GM12878 (cell line): ENCODE data around the gene ARHGAP44. TPM values are rescaled to one million over a fixed set of nuclear protein-coding genes. Genes with fewer than 3 reads are reported as not detected.

Source experiments
- ATAC-seq: fragments of 200-7000 bp; cut with Tn5 transposase; 3 replicates; pipeline ENCODE4 v1.9.1; 2020; ENCODE audit warnings: mild to moderate bottlenecking, moderate library complexity
- BruUV-seq: library from RNA; stranded (reverse); fragments of 400-500 nt; replicated peaks from 2 replicates; lab custom pipeline; 2021; lab: Mats Ljungman, UMichigan
- CTCF ChIA-PET: fragments of 300-600 bp; sonication (Branson Sonifier 250); formaldehyde crosslinking; extraction: SDS; loops from one replicate; lab custom pipeline; 2021; ENCODE audit warnings: inconsistent platforms; lab: Yijun Ruan, JAX
- POLR2A ChIA-PET: fragments of 350-600 bp; formaldehyde crosslinking; extraction: SDS; loops from one replicate; lab custom pipeline; 2021; ENCODE audit warnings: inconsistent platforms; lab: Charles Lee
- RAD21 ChIA-PET: fragments of 300-600 bp; sonication (Branson Sonifier 250); formaldehyde crosslinking; loops from one replicate; lab custom pipeline; 2023; ENCODE audit warnings: antibody characterized with exemption; ENCODE audit not compliant: unreplicated experiment; lab: Charles Lee
- SMC1A ChIA-PET: fragments of 300-600 bp; sonication (Branson Sonifier 250); formaldehyde crosslinking; loops from one replicate; lab custom pipeline; 2023; ENCODE audit not compliant: unreplicated experiment, uncharacterized antibody; lab: Charles Lee
- DNase-seq: peaks from one replicate; pipeline ENCODE4 v3.0.0-alpha.2; 2011; ENCODE audit warnings: low read depth, low spot score
- FAIRE-seq: peaks from 3 replicates; lab custom pipeline; 2011; peaks lifted over from hg19 to GRCh38; lab: Jason Lieb, UNC
- H2AFZ ChIP-seq: 2 replicates; pipeline ENCODE4 v1.6.0; 2011; ENCODE audit warnings: low read depth, low read length, control low read depth; ENCODE audit not compliant: control insufficient read depth
- H3K27ac ChIP-seq: 2 replicates; pipeline ENCODE4 v1.5.1; 2011; ENCODE audit warnings: control low read depth; ENCODE audit not compliant: control insufficient read depth, insufficient read depth
- H3K27me3 ChIP-seq, 2 experiments: replicated peaks in 1 of 2; 2 replicates each; pipeline versions ENCODE4 v1.6.0 to v1.6.1; 2011; ENCODE audit warnings: low read length in 1 of 2; ENCODE audit not compliant: control insufficient read depth in 2 of 2, insufficient read depth in 2 of 2
- H3K36me3 ChIP-seq, 2 experiments: 2 replicates each; pipeline ENCODE4 v1.5.1; 2011; ENCODE audit warnings: low read length in 1 of 2; ENCODE audit not compliant: control insufficient read depth in 2 of 2, insufficient read depth in 2 of 2
- H3K4me1 ChIP-seq: 2 replicates; pipeline ENCODE4 v1.6.1; 2011; ENCODE audit warnings: mild to moderate bottlenecking, low read length, moderate library complexity, mixed read lengths; ENCODE audit not compliant: control insufficient read depth, insufficient read depth
- H3K4me2 ChIP-seq: 2 replicates; pipeline ENCODE4 v1.6.0; 2011; ENCODE audit warnings: control low read depth; ENCODE audit not compliant: control insufficient read depth, insufficient read depth
- H3K4me3 ChIP-seq: fragments of 200-600 bp; sonication (generic); 2 replicates; pipeline ENCODE4 v1.5.1; 2016
- H3K79me2 ChIP-seq: 2 replicates; pipeline ENCODE4 v1.6.0; 2011; ENCODE audit warnings: low read length; ENCODE audit not compliant: control insufficient read depth, insufficient read depth
- H3K9ac ChIP-seq: 2 replicates; pipeline ENCODE4 v1.8.0; 2011; ENCODE audit warnings: low read length, control low read depth, mixed read lengths; ENCODE audit not compliant: control insufficient read depth, insufficient read depth
- H3K9me3 ChIP-seq: replicated peaks from 3 replicates; pipeline ENCODE4 v1.5.1; 2011; ENCODE audit warnings: mild to moderate bottlenecking, low read length; ENCODE audit not compliant: control insufficient read depth, insufficient read depth
- H4K20me1 ChIP-seq: 2 replicates; pipeline ENCODE4 v1.6.0; 2011; ENCODE audit not compliant: control insufficient read depth, insufficient read depth
- BCL11A ChIP-seq: IDR thresholded peaks from 2 replicates; pipeline ENCODE4 v1.6.1; 2011; ENCODE audit warnings: low read depth, low read length
- BCLAF1 ChIP-seq: fragments of 450-650 bp; IDR thresholded peaks from 2 replicates; pipeline ENCODE4 v1.6.1; 2017; ENCODE audit warnings: antibody characterized with exemption, mild to moderate bottlenecking, moderate library complexity
- BMI1 ChIP-seq: fragments of 450-650 bp; IDR thresholded peaks from 2 replicates; pipeline ENCODE4 v1.6.1; 2016; ENCODE audit warnings: mild to moderate bottlenecking, moderate library complexity, borderline replicate concordance
- CBX3 ChIP-seq: fragments of 200-600 bp; sonication (generic); IDR thresholded peaks from 2 replicates; pipeline ENCODE4 v1.6.1; 2016; ENCODE audit warnings: low read depth, borderline replicate concordance
- CBX5 ChIP-seq: sonication (generic); IDR thresholded peaks from 2 replicates; pipeline ENCODE4 v1.6.1; 2016; ENCODE audit warnings: low read depth, moderate library complexity, mild to moderate bottlenecking, inconsistent platforms
- CEBPB ChIP-seq, 2 experiments: fragments of 150-350 bp in 1 of 2; IDR thresholded peaks; 2 replicates each; pipeline ENCODE4 v1.6.1; 2012 to 2014; ENCODE audit warnings: low read depth in 2 of 2, low read length in 2 of 2, borderline replicate concordance in 1 of 2, inconsistent platforms in 1 of 2
- CHD2 ChIP-seq: IDR thresholded peaks from 2 replicates; pipeline ENCODE4 v1.6.1; 2011; ENCODE audit warnings: low read depth, low read length, improper control_type of control experiment, borderline replicate concordance
- FOS ChIP-seq: IDR thresholded peaks from 3 replicates; pipeline ENCODE4 v1.6.1; 2011; ENCODE audit warnings: borderline replicate concordance; ENCODE audit not compliant: insufficient read length; ENCODE audit errors: extremely low read depth
- GATAD2B ChIP-seq: fragments of 450-650 bp; conservative IDR thresholded peaks from 2 replicates; pipeline ENCODE4 v1.6.1; 2017; ENCODE audit warnings: low read depth, mild to moderate bottlenecking, moderate library complexity
- IRF4 ChIP-seq: IDR thresholded peaks from 2 replicates; pipeline ENCODE4 v1.6.1; 2011; ENCODE audit warnings: low read depth, low read length
- NFYB ChIP-seq: IDR thresholded peaks from 2 replicates; pipeline ENCODE4 v1.6.1; 2011; ENCODE audit warnings: low read depth, mild to moderate bottlenecking, low read length, improper control_type of control experiment, moderate library complexity; ENCODE audit not compliant: insufficient read depth
- NRF1 ChIP-seq: conservative IDR thresholded peaks from 2 replicates; pipeline ENCODE4 v1.6.1; 2011; ENCODE audit warnings: mild to moderate bottlenecking, low read depth, low read length, improper control_type of control experiment
- PAX8 ChIP-seq: fragments of 450-650 bp; IDR thresholded peaks from 2 replicates; pipeline ENCODE4 v1.6.1; 2017; ENCODE audit warnings: mild to moderate bottlenecking, moderate library complexity
- PRDM15 ChIP-seq: fragments of 450-650 bp; formaldehyde crosslinking; IDR thresholded peaks from 2 replicates; pipeline ENCODE4 v1.4.0; 2020; ENCODE audit warnings: mild to moderate bottlenecking, moderate library complexity
- RAD21 ChIP-seq: IDR thresholded peaks from 2 replicates; pipeline ENCODE4 v1.6.1; 2011; ENCODE audit warnings: mild to moderate bottlenecking, low read depth, low read length, moderate library complexity; ENCODE audit not compliant: insufficient read depth
- RELA ChIP-seq: fragments of 450-650 bp; IDR thresholded peaks from 2 replicates; pipeline ENCODE4 v1.8.0; 2014; ENCODE audit warnings: borderline replicate concordance; ENCODE audit not compliant: partially characterized antibody
- STAT3 ChIP-seq: IDR thresholded peaks from 2 replicates; pipeline ENCODE4 v1.6.1; 2011; ENCODE audit warnings: low read depth, low read length, improper control_type of control experiment
- SUPT20H ChIP-seq: IDR thresholded peaks from 2 replicates; pipeline ENCODE4 v1.6.1; 2011; ENCODE audit warnings: low read depth, mild to moderate bottlenecking, low read length, moderate library complexity, borderline replicate concordance; ENCODE audit not compliant: control insufficient read depth
- TCF12 ChIP-seq: IDR thresholded peaks from 2 replicates; pipeline ENCODE4 v1.6.1; 2011; ENCODE audit warnings: low read depth, mild to moderate bottlenecking, low read length
- WGBS: methylation state at CpG from one replicate; pipeline ENCODE4 v1.1.6; 2016; ENCODE audit warnings: low lambda C conversion rate; ENCODE audit not compliant: insufficient replicate concordance, insufficient coverage; ENCODE audit errors: missing lambda C conversion rate; 5-methylcytosine and 5-hydroxymethylcytosine counted together
- in situ Hi-C: fragments of 300-500 bp; cut with MboI; formaldehyde crosslinking; loops from 9 replicates; pipeline ENCODE4 v1.14.3; 2018; ENCODE audit warnings: mixed read lengths
- intact Hi-C: fragments of 100-400 bp; cut with micrococcal nuclease; formaldehyde crosslinking; loops from one replicate; pipeline ENCODE4 v1.14.2; 2022; ENCODE audit not compliant: unreplicated experiment
- polyA plus RNA-seq, 11 experiments: library from polyadenylated mRNA; depleted of rRNA in 4 of 11; unstranded in 6 of 11; stranded (reverse) in 5 of 11; fragments of >200 nt; fragmentation: Nextera tagmentation in 4 of 11; fragmentation: Illumina TruSeq in 1 of 11; extraction: Ambion mirVana in 4 of 11; extraction: Trizol in 1 of 11; gene quantifications; 1 replicate in 1 of 11; 2 replicates in 10 of 11; pipeline versions ENCODE4 v1.2.1 to v1.2.3, GENCODE V29; 2011 to 2016; ENCODE audit warnings: inconsistent platforms in 2 of 11, missing spikeins in 2 of 11, low read depth in 1 of 11
- total RNA-seq, 4 experiments: library from RNA; depleted of rRNA in 3 of 4; stranded (reverse); fragments of >200 nt in 3 of 4; fragmentation: Illumina TruSeq in 1 of 4; extraction: Trizol in 1 of 4; gene quantifications; 2 replicates each; pipeline versions ENCODE4 v1.2.1 to v1.2.3, GENCODE V29; 2013 to 2021

ARHGAP44 gene
- total and polyA plus RNA-seq, 10 of the 15 experiments (the other 5 are each of a cell fraction or from before 2014, with no cell fraction given): 0.11 to 1.2 (median 0.48) TPM

- H3K9ac ChIP-seq: no peak overlapping the region
- in situ Hi-C loops: no loop called here
These were observed 170.1 kb downstream of the ARHGAP44 start for GRCh38 chr17:12959441-12959840.

More at GRCh38 chr17:12959441-12959840, 170.1 kb downstream of the ARHGAP44 start:
- FAIRE-seq (no peak), ATAC-seq (no peak), DNase-seq (no peak)
- ChIA-PET POLR2A (no interaction called here), CTCF (no interaction called here), RAD21 (no interaction called here), SMC1A (no interaction called here)
- Histone ChIP-seq H3K27me3 (no peaks in the 10 kb centered on the region), H3K27ac (no peak overlapping the region), H3K36me3 (no peaks in the 10 kb centered on the region; a peak in 1 of 4 replicates), H3K79me2 (no peaks in the 10 kb centered on the region), H4K20me1 (no peaks in the 10 kb centered on the region), H3K4me3 (no peak overlapping the region), H3K9me3 (no peaks in the 10 kb centered on the region; the same call in 2 of the 3 replicates), H3K4me1 (no peaks in the 10 kb centered on the region), H3K4me2 (no peak overlapping the region), H2AFZ (no peak overlapping the region)
- WGBS: 50% methylated on average over 8 of the region's 8 CpGs
- no TSS peak for BruUV-seq
- no peak for TF ChIP-seq SUPT20H
- TF ChIP-seq NRF1: no peak
- no peak for TF ChIP-seq RAD21
- no peak for TF ChIP-seq PRDM15 (CRISPR knock-in tag)
- no peak for TF ChIP-seq PAX8
- TF ChIP-seq CBX5: no peak
- TF ChIP-seq TCF12: no peak
- no peak for TF ChIP-seq NFYB
- TF ChIP-seq CBX3: no peak
- no peak for TF ChIP-seq CHD2
- TF ChIP-seq BMI1: no peak
- TF ChIP-seq RELA: no peak
- TF ChIP-seq FOS: no peak
- TF ChIP-seq IRF4: no peak
- no peak for TF ChIP-seq GATAD2B
- no peak for TF ChIP-seq BCL11A
- no peak for TF ChIP-seq STAT3
- TF ChIP-seq CEBPB (IDR thresholded peaks at IDR 0.05; ENCODE audit: borderline replicate concordance in 1 of 2, low read depth in 2 of 2, low read length in 2 of 2): no peak
- TF ChIP-seq BCLAF1: no peak
- intact Hi-C loops: no loop called here
